HepG2 (cell line): ENCODE results near the gene ACER3. TPM values are rescaled to one million over a fixed set of nuclear protein-coding genes. Genes with fewer than 3 reads are reported as not detected.

Source experiments
- CBX2 ChIP-seq, 2 experiments: fragments of 200-600 bp in 1 of 2; sonication (generic); formaldehyde crosslinking in 1 of 2; IDR thresholded peaks; 2 replicates each; pipeline versions ENCODE4 v1.7.0 to v1.8.1; 2018 to 2022; ENCODE audit warnings: low read depth in 2 of 2, low read length in 1 of 2, mild to moderate bottlenecking in 1 of 2, missing genetic modification reagents in 1 of 2
- CEBPZ ChIP-seq: IDR thresholded peaks from 2 replicates; pipeline ENCODE4 v1.6.1; 2012; ENCODE audit warnings: low read length, improper control_type of control experiment
- CREM ChIP-seq, 2 experiments: sonication (generic) in 1 of 2; formaldehyde crosslinking in 1 of 2; IDR thresholded peaks; 2 replicates each; pipeline versions ENCODE4 v1.4.0 to v1.6.1; 2016 to 2020; ENCODE audit warnings: antibody characterized with exemption in 1 of 2, mild to moderate bottlenecking in 1 of 2, missing genetic modification reagents in 1 of 2
- FOXK1 ChIP-seq: sonication (generic); formaldehyde crosslinking; IDR thresholded peaks from 2 replicates; pipeline ENCODE4 v1.4.0; 2020; ENCODE audit warnings: low read depth, missing genetic modification reagents, borderline replicate concordance
- KLF15 ChIP-seq: sonication (generic); formaldehyde crosslinking; IDR thresholded peaks from 2 replicates; pipeline ENCODE4 v1.8.1; 2023; ENCODE audit warnings: borderline replicate concordance, mild to moderate bottlenecking, inconsistent platforms, missing genetic modification reagents, mixed read lengths
- ZNF431 ChIP-seq: sonication (generic); formaldehyde crosslinking; IDR thresholded peaks from 2 replicates; pipeline ENCODE4 v1.9.0; 2022; ENCODE audit warnings: missing genetic modification reagents, low read depth, mild to moderate bottlenecking, borderline replicate concordance
- ZNF772 ChIP-seq: sonication (generic); formaldehyde crosslinking; IDR thresholded peaks from 2 replicates; pipeline ENCODE4 v1.5.0; 2020; ENCODE audit warnings: mild to moderate bottlenecking, missing genetic modification reagents
- polyA plus RNA-seq, 8 experiments: library from polyadenylated mRNA; depleted of rRNA in 3 of 8; stranded (reverse) in 7 of 8; unstranded in 1 of 8; fragments of >200 nt; fragmentation: Illumina TruSeq in 4 of 8; extraction: Trizol in 4 of 8; gene quantifications; 2 replicates each; pipeline versions ENCODE4 v1.2.1 to v1.2.3, GENCODE V29; 2011 to 2016; ENCODE audit warnings: low read depth in 4 of 8, missing spikeins in 1 of 8, mixed read lengths in 1 of 8; ENCODE audit not compliant: insufficient read depth in 1 of 8
- total RNA-seq, 5 experiments: library from RNA; depleted of rRNA; stranded (reverse); fragments of >200 nt; fragmentation: Illumina TruSeq; extraction: Trizol; gene quantifications; 2 replicates each; pipeline ENCODE4 v1.2.3, GENCODE V29; 2016; ENCODE audit warnings: low read depth in 1 of 5

The ACER3 gene
- total and polyA plus RNA-seq, 2 of the 13 experiments (the other 11 are each of a cell fraction or from before 2014, with no cell fraction given) = 6.0 to 9.8 TPM

- TF ChIP-seq CEBPZ (no peak), ZNF772 (CRISPR knock-in tag) (no peak), KLF15 (CRISPR knock-in tag) (no peak), ZNF431 (CRISPR knock-in tag) (no peak), CBX2 (IDR thresholded peaks at IDR 0.05; ENCODE audit: low read depth, low read length) (no peak), CBX2 (CRISPR knock-in tag; IDR thresholded peaks at IDR 0.05; ENCODE audit: low read depth) (no peak), FOXK1 (CRISPR knock-in tag) (no peak), CREM (IDR thresholded peaks at IDR 0.05) (no peak), CREM (CRISPR knock-in tag; IDR thresholded peaks at IDR 0.05) (no peak)
These were observed 211.2 kb downstream of the ACER3 start (continued) for GRCh38 chr11:77071671-77072605.
